AG04450 (cell line): ENCODE data around the gene IGSF8. TPM values are rescaled to one million over a fixed set of nuclear protein-coding genes. Genes with fewer than 3 reads are reported as not detected.

ENCODE experiments used
- CTCF ChIA-PET: fragments of 300-600, 350-600 bp; formaldehyde crosslinking; extraction: SDS; loops from one replicate; lab custom pipeline; 2022; ENCODE audit warnings: antibody characterized with exemption, inconsistent platforms; lab: Charles Lee
- POLR2A ChIA-PET: fragments of 350-600 bp; formaldehyde crosslinking; extraction: SDS; loops from one replicate; lab custom pipeline; 2021; ENCODE audit warnings: antibody characterized with exemption, inconsistent platforms; lab: Yijun Ruan, JAX
- DNase-seq: peaks from one replicate; pipeline ENCODE4 v3.0.0-alpha.2; 2011; ENCODE audit warnings: low read depth, low spot score
- H3K27ac ChIP-seq: one replicate; pipeline ENCODE4 v1.5.1; 2012; ENCODE audit warnings: low read depth, low read length, control low read depth
- H3K27me3 ChIP-seq: one replicate; pipeline ENCODE4 v1.6.0; 2012; ENCODE audit warnings: low read length; ENCODE audit not compliant: control insufficient read depth, insufficient read depth
- H3K4me3 ChIP-seq: 2 replicates; pipeline ENCODE4 v1.5.1; 2011; ENCODE audit warnings: mild to moderate bottlenecking, low read depth, low read length, control low read depth
- H3K9me3 ChIP-seq: 2 replicates; pipeline ENCODE4 v1.5.1; 2012; ENCODE audit warnings: low read length; ENCODE audit not compliant: control insufficient read depth, insufficient read depth
- CTCF ChIP-seq: IDR thresholded peaks from 2 replicates; pipeline ENCODE4 v1.5.1; 2011; ENCODE audit warnings: low read depth, low read length, control low read depth, inconsistent platforms
- polyA plus RNA-seq: library from polyadenylated mRNA; depleted of rRNA; stranded (reverse); fragments of >200 nt; gene quantifications from 2 replicates; pipeline ENCODE4 v1.2.3, GENCODE V29; 2011

IGSF8 gene
- polyA plus RNA-seq, 1 experiment = 12.7 TPM

- Histone ChIP-seq H3K4me3 (peak overlapping the region; percentile 78), H3K9me3 (no peaks in the 10 kb centered on the region), H3K27ac (peak overlapping the region; percentile 47), H3K27me3 (no peaks in the 10 kb centered on the region)
- no peak for TF ChIP-seq CTCF
- ChIA-PET CTCF (interaction anchor here (0.8 to 5.0 kb wide), 7 partner anchors 13 to 193 kb away, joined by 4 to 49 read pairs (median 12); no protein-coding TSS in a partner anchor), POLR2A (interaction anchor here (0.7 to 1.5 kb wide), 4 partner anchors 83 to 176 kb away, joined by 3 to 8 read pairs (median 3); no protein-coding TSS in a partner anchor)
- peak; percentile 79 for DNase-seq
These were observed 588 bp upstream of the IGSF8 start for GRCh38 chr1:160098852-160099561.

- TF ChIP-seq CTCF = no peak
- ChIA-PET CTCF (interaction anchor here (1.2 to 5.0 kb wide), 7 partner anchors 11 to 279 kb away, joined by 6 to 49 read pairs (median 14); no protein-coding TSS in a partner anchor), POLR2A (no interaction called here)
- H3K4me3 ChIP-seq = peak overlapping the region; percentile 78
- H3K27ac ChIP-seq = no peak overlapping the region
- H3K9me3 ChIP-seq = no peaks in the 10 kb centered on the region
- no peaks in the 10 kb centered on the region for H3K27me3 ChIP-seq
- DNase-seq = no peak
These were observed 1.1 kb downstream of the IGSF8 start for GRCh38 chr1:160097151-160097910.

GRCh38 chr1:160096274-160097116 lies 1.9 kb downstream of the IGSF8 start:
- no peaks in the 10 kb centered on the region for H3K9me3 ChIP-seq
- ChIA-PET POLR2A (no interaction called here), CTCF (interaction anchor here (1.0 to 5.0 kb wide), 7 partner anchors 10 to 280 kb away, joined by 3 to 49 read pairs (median 14); no protein-coding TSS in a partner anchor)
- DNase-seq = no peak
- H3K27ac ChIP-seq = no peak overlapping the region
- no peak overlapping the region for H3K4me3 ChIP-seq
- H3K27me3 ChIP-seq = no peaks in the 10 kb centered on the region
- no peak for TF ChIP-seq CTCF

- POLR2A ChIA-PET = no interaction called here
- CTCF ChIA-PET = interaction anchor here (1.0 to 5.0 kb wide), 7 partner anchors 9 to 281 kb away, joined by 3 to 49 read pairs (median 8); no protein-coding TSS in a partner anchor
- Histone ChIP-seq H3K9me3 (no peaks in the 10 kb centered on the region), H3K27me3 (no peaks in the 10 kb centered on the region), H3K4me3 (no peak overlapping the region), H3K27ac (no peak overlapping the region)
- no peak for DNase-seq
- no peak for TF ChIP-seq CTCF
These were observed 2.9 kb downstream of the IGSF8 start for GRCh38 chr1:160095382-160096105.
